T1000 (cell line): ENCODE results near the gene FLVCR1.

Experiments
- DNase-seq: peaks from one replicate; lab custom pipeline; 2025; ENCODE audit warnings: mixed read lengths; lab: John Stamatoyannopoulos, UW

The FLVCR1 gene

DNA sequence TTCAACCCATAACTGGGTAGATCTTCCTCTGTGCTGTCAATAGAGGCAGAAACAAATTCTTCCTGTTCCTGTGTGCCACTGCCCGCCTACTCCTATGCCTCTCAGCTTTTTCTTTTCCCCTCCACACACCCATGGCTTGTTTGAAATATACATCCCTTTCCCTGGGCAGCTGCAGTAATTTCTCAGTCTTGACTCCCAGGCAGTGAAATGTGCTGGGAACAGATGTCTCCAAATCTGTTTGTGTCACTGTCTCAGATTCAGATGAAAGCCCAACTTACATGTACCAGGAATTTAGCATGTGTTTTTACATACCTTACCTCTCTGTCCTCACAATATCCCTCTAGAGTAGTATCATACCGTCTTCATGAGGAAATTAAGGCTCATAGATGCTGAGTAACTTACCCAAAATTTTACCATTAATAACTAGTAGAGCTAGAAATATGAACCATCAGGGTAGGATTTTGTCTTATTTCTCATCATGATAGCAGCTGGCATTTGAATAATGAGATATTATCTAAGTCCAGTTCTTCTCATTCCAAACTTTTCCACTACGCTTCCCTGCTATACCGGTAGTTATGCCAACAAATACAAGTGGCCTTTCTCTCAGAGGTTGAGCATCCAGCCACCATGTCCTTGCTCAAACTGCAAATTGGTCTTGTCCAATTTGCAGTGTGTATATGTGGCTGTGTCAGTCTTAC is 87.5 kb downstream of the FLVCR1 start:
- no peak for DNase-seq

DNA sequence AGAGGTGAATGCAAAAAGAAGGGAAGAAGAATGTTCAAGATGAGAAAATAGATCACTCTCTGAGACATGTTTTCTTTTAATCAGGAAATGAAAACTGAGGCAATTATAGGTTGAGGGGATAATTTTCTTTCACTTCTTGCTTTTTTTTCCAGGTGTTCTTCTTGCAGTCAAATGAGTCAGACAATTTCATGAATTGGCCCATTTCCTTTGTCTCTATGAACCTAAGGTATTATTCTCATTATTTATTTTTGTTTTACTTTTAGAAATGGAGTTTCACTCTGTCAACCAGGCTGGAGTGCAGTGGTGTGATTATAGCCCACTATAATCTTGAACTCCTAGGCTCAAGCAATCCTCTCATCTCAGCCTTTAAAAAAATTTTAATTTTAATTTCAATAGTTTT is 88.8 kb downstream of the FLVCR1 start:
- no peak for DNase-seq
